Measurements from ENCODE around the gene P2RY14. TPM values are rescaled to one million over a fixed set of nuclear protein-coding genes. Genes with fewer than 3 reads are reported as not detected.

The P2RY14 gene
- total and polyA plus RNA-seq, 2 donors (not counting 3 experiments of a cell fraction or from before 2014, with no cell fraction given), result not detected

DNA sequence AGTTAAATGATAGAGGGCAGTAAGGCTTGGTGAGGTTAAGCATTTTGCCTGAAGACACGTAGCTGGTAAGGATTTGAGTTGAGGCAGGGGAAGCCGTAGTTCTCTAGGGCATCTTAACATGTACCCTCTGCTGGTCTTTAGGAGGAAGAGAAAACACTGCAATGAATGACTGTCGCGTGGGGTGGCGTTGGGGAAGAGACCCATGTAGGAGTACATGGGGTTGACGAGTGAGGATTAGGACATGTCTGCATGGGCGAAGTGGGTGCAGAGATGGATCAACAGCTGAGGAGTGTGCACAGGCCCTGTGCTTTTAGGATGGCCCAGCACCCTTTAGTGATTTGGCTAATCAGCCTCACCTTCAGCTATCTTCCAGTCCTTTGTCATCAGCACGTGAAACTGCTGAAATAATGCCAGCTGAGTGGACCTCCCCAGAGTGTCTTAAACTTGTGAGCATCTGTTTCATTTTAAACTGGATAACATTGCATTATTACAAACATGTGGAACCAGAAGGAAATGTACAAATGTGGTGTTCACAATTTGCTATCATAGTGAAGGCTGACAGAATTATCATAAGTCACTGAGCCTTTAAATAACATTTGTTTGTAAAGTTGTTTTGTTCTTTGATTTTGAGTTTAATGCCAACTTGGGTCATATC, 15.3 kb downstream of the P2RY14 start:
- H4K20me1 ChIP-seq (replicated peaks; ENCODE audit: control insufficient read depth, extremely low read depth, insufficient read depth, low read length), result no peaks in the 10 kb centered on the region
- ChIA-PET POLR2A (no interaction called here), CTCF (interaction anchor here (0.9 to 1.2 kb wide), 3 partner anchors 9 to 14 kb away, joined by 3 to 4 read pairs (median 4); no protein-coding TSS in a partner anchor)
- no peak for TF ChIP-seq GATA2 (IDR thresholded peaks at IDR 0.05; ENCODE audit: insufficient read depth, insufficient read length, low read depth, low read length)
- no peak for TF ChIP-seq FOS (IDR thresholded peaks at IDR 0.05; ENCODE audit: borderline replicate concordance, insufficient read depth, low read length)
- dilution Hi-C loops (cut with MboI; ENCODE audit: extremely low pct_ligation_motif_present, low sequenced_read_pairs), result no loop called here
- DNase-seq (ENCODE audit: low read depth, low spot score), result no peak
- no peaks in the 10 kb centered on the region for H3K9me1 ChIP-seq (replicated peaks; ENCODE audit: control insufficient read depth, extremely low read depth, insufficient read depth, low read length)
- no peaks in the 10 kb centered on the region for H3K36me3 ChIP-seq (ENCODE audit: control insufficient read depth in 2 of 2, extremely low read depth in 1 of 2, insufficient read depth in 2 of 2, low read length in 2 of 2)
- no peaks in the 10 kb centered on the region for H3K79me2 ChIP-seq (ENCODE audit: control insufficient read depth, insufficient read depth, low read length)
- peaks cover 0 to 6% of the 10 kb centered on the region in 2 experiments for H3K27me3 ChIP-seq (ENCODE audit: control insufficient read depth in 2 of 2, insufficient read depth in 2 of 2, low read length in 2 of 2)
- H3K4me1 ChIP-seq (ENCODE audit: control insufficient read depth, extremely low read depth, insufficient read depth, low read length), result no peaks in the 10 kb centered on the region
- FAIRE-seq, result no peak
- H3K9ac ChIP-seq (replicated peaks; ENCODE audit: extremely low read depth, insufficient read depth, low read length), result no peak overlapping the region
- no TSS peak for BruUV-seq (replicated peaks)
- H3K4me3 ChIP-seq (replicated peaks in 1 of 3; ENCODE audit: insufficient read depth in 1 of 3, low read depth in 1 of 3, low read length in 3 of 3), result no peak overlapping the region
- H3K27ac ChIP-seq (ENCODE audit: insufficient read depth, low read depth, low read length), result no peak overlapping the region
- no peaks in the 10 kb centered on the region for H3K9me3 ChIP-seq (replicated peaks; ENCODE audit: control insufficient read depth, insufficient read depth, low read length)
- H3K4me2 ChIP-seq (ENCODE audit: insufficient read depth, low read length), result no peak overlapping the region
- intact Hi-C loops (cut with micrococcal nuclease), result no loop called here
- no peak overlapping the region for H2AFZ ChIP-seq (ENCODE audit: low read depth, low read length)

DNA sequence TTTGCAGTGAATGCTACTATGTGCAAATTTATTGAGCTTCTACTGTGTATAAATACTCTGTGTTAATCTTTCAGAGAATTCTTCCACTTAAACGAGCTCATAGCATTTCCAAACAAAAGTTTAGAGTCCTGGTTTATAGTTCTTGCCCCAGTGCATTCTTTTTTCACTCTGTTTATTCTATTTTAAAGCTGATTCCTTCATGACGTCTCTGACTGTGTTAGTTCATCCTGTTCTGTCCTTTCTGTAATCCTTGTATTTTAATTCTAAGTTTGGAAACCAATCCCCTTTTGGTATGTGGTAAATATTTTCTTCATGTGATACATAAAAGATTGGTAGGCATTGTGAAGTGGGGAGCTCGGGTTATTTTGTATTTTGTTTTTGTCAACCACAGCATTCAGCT, 18.7 kb downstream of the P2RY14 start:
- H3K4me2 ChIP-seq (ENCODE audit: insufficient read depth, low read length), result no peak overlapping the region
- no peak overlapping the region for H3K27ac ChIP-seq (ENCODE audit: insufficient read depth, low read depth, low read length)
- CTCF ChIA-PET, result interaction anchor here (1.6 kb wide), 1 partner anchor 8 kb away, joined by 7 read pairs; no protein-coding TSS in a partner anchor
- H4K20me1 ChIP-seq (replicated peaks; ENCODE audit: control insufficient read depth, extremely low read depth, insufficient read depth, low read length), result no peaks in the 10 kb centered on the region
- H3K4me1 ChIP-seq (ENCODE audit: control insufficient read depth, extremely low read depth, insufficient read depth, low read length), result no peaks in the 10 kb centered on the region
- H3K27me3 ChIP-seq (ENCODE audit: control insufficient read depth in 2 of 2, insufficient read depth in 2 of 2, low read length in 2 of 2), result peaks cover 0 to 12% of the 10 kb centered on the region in 2 experiments
- BruUV-seq (replicated peaks), result no TSS peak
- DNase-seq (ENCODE audit: low read depth, low spot score) (no peak), FAIRE-seq (no peak)
- no peak overlapping the region for H3K9ac ChIP-seq (replicated peaks; ENCODE audit: extremely low read depth, insufficient read depth, low read length)
- no peak overlapping the region for H3K4me3 ChIP-seq (replicated peaks in 1 of 3; ENCODE audit: insufficient read depth in 1 of 3, low read depth in 1 of 3, low read length in 3 of 3)
- no peaks in the 10 kb centered on the region for H3K9me3 ChIP-seq (replicated peaks; ENCODE audit: control insufficient read depth, insufficient read depth, low read length)
- H3K36me3 ChIP-seq (ENCODE audit: control insufficient read depth in 2 of 2, extremely low read depth in 1 of 2, insufficient read depth in 2 of 2, low read length in 2 of 2), result no peaks in the 10 kb centered on the region
- no peaks in the 10 kb centered on the region for H3K9me1 ChIP-seq (replicated peaks; ENCODE audit: control insufficient read depth, extremely low read depth, insufficient read depth, low read length)
- POLR2A ChIA-PET, result no interaction called here
- intact Hi-C loops (cut with micrococcal nuclease), result no loop called here
- dilution Hi-C loops (cut with MboI; ENCODE audit: extremely low pct_ligation_motif_present, low sequenced_read_pairs), result no loop called here
- no peak for TF ChIP-seq GATA2 (IDR thresholded peaks at IDR 0.05; ENCODE audit: insufficient read depth, insufficient read length, low read depth, low read length)
- TF ChIP-seq, protein P1, sequence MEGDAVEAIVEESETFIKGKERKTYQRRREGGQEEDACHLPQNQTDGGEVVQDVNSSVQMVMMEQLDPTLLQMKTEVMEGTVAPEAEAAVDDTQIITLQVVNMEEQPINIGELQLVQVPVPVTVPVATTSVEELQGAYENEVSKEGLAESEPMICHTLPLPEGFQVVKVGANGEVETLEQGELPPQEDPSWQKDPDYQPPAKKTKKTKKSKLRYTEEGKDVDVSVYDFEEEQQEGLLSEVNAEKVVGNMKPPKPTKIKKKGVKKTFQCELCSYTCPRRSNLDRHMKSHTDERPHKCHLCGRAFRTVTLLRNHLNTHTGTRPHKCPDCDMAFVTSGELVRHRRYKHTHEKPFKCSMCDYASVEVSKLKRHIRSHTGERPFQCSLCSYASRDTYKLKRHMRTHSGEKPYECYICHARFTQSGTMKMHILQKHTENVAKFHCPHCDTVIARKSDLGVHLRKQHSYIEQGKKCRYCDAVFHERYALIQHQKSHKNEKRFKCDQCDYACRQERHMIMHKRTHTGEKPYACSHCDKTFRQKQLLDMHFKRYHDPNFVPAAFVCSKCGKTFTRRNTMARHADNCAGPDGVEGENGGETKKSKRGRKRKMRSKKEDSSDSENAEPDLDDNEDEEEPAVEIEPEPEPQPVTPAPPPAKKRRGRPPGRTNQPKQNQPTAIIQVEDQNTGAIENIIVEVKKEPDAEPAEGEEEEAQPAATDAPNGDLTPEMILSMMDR (IDR thresholded peaks at IDR 0.05; ENCODE audit: extremely low read depth in 1 of 2, insufficient read depth in 1 of 2, low read depth in 1 of 2, low read length in 2 of 2), result no peak
- TF ChIP-seq JUN (IDR thresholded peaks at IDR 0.05; ENCODE audit: borderline replicate concordance, insufficient read depth, insufficient read length, low read depth), result no peak
- no peak for TF ChIP-seq EZH2 (IDR thresholded peaks at IDR 0.05; ENCODE audit: borderline replicate concordance, low read depth, low read length, severe bottlenecking)
- TF ChIP-seq POLR2AphosphoS5 (IDR thresholded peaks at IDR 0.05; ENCODE audit: insufficient read depth, low read depth, low read length), result no peak
- no peak for TF ChIP-seq MYC (IDR thresholded peaks at IDR 0.05; ENCODE audit: low read depth, low read length)
- no peak for TF ChIP-seq FOS (IDR thresholded peaks at IDR 0.05; ENCODE audit: borderline replicate concordance, insufficient read depth, low read length)
- TF ChIP-seq, protein P2, sequence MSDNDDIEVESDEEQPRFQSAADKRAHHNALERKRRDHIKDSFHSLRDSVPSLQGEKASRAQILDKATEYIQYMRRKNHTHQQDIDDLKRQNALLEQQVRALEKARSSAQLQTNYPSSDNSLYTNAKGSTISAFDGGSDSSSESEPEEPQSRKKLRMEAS (IDR thresholded peaks at IDR 0.05; ENCODE audit: insufficient read depth, insufficient read length), result no peak
- TF ChIP-seq POLR2A (IDR thresholded peaks at IDR 0.05; ENCODE audit: low read depth, low read length), result no peak
- no peak overlapping the region for H2AFZ ChIP-seq (ENCODE audit: low read depth, low read length)
- H3K79me2 ChIP-seq (ENCODE audit: control insufficient read depth, insufficient read depth, low read length), result no peaks in the 10 kb centered on the region

Measured in endothelial cell of umbilical vein (primary cell).